K562 (cell line): ENCODE results near the gene NRTN. TPM values are rescaled to one million over a fixed set of nuclear protein-coding genes. Genes with fewer than 3 reads are reported as not detected.

Experiments used
- ELF4 ChIP-seq: fragments of 450-650 bp; formaldehyde crosslinking; IDR thresholded peaks from 2 replicates; pipeline ENCODE4 v1.4.0; 2022; ENCODE audit warnings: missing genetic modification characterization
- GATA2 ChIP-seq: sonication (generic); formaldehyde crosslinking; IDR thresholded peaks from 2 replicates; pipeline ENCODE4 v1.4.0; 2020; ENCODE audit warnings: mild to moderate bottlenecking, missing genetic modification reagents
- GATAD2B ChIP-seq: fragments of 450-650 bp; IDR thresholded peaks from 2 replicates; pipeline ENCODE4 v1.6.1; 2017; ENCODE audit warnings: mild to moderate bottlenecking, borderline replicate concordance
- ZBTB8A ChIP-seq: fragments of 450-650 bp; IDR thresholded peaks from 2 replicates; pipeline ENCODE4 v1.6.1; 2018; ENCODE audit warnings: mild to moderate bottlenecking, moderate library complexity; ENCODE audit not compliant: partially characterized antibody
- polyA plus RNA-seq, 8 experiments: library from polyadenylated mRNA; depleted of rRNA in 4 of 8; stranded (reverse) in 5 of 8; unstranded in 3 of 8; fragments of >200 nt; fragmentation: Nextera tagmentation in 2 of 8; fragmentation: Illumina TruSeq in 1 of 8; extraction: Ambion mirVana in 2 of 8; extraction: Trizol in 1 of 8; gene quantifications; 2 replicates each; pipeline versions ENCODE4 v1.2.1 to v1.2.3, GENCODE V29; 2011 to 2014; ENCODE audit warnings: inconsistent platforms in 1 of 8, missing spikeins in 1 of 8
- total RNA-seq, 7 experiments: library from RNA; depleted of rRNA in 6 of 7; stranded (reverse); fragments of >200 nt in 6 of 7; fragmentation: Illumina TruSeq in 2 of 7; extraction: Trizol in 2 of 7; gene quantifications; 2 replicates each; pipeline versions ENCODE4 v1.2.1 to v1.2.3, GENCODE V29; 2011 to 2021; ENCODE audit warnings: low replicate concordance in 1 of 7

The NRTN gene
- total and polyA plus RNA-seq, 9 of the 15 experiments (the other 6 are each of a cell fraction or from before 2014, with no cell fraction given): 0.62 to 8.1 (median 1.6) TPM; not detected in 2

DNA sequence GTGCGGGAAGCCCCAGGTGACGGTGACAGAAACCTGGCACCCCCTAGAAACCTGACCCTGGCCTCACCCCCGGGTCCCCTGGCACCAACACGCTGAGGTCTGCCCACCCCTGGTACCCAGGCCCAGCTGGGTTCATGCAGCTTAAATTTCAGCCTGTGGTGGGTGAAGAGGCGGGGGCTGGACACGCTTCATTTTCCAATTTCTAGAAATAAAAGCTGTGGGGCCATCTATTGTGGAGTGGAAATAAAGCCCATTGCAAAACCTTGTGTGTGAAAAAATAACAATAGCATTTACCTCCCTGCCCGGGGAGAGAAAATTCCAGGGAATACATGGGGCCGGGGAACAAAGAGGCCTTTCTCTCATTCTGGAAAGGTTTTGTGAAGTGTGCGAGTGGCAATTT lies 73.0 kb downstream of the NRTN start (continued):
- TF ChIP-seq ELF4 (no peak), GATA2 (CRISPR knock-in tag) (no peak), GATAD2B (no peak), ZBTB8A (no peak)

Other genes starting within 250 kb of the NRTN start
Only the 7 nearest of the 17 such genes appear.
- gene LONP1, start 84.9 kb upstream of the NRTN start, total RNA-seq (2014; rRNA removed): 202 and 214 TPM in 2 replicates
- gene LONP1, start 84.9 kb upstream of the NRTN start, total RNA-seq (2014; rRNA removed; fragmentation: Illumina TruSeq; extraction: Trizol): 26.9 and 37.3 TPM in 2 replicates
- gene LONP1, start 84.9 kb upstream of the NRTN start, total RNA-seq (2015; rRNA removed; fragmentation: Illumina TruSeq; extraction: Trizol): 89.1 and 89.8 TPM in 2 replicates
- 207 and 238 TPM in 2 replicates for gene LONP1, start 84.9 kb upstream of the NRTN start, total RNA-seq (2021)
- 84.5 and 110 TPM in 2 replicates for gene LONP1, start 84.9 kb upstream of the NRTN start, polyA plus RNA-seq (2011; rRNA removed)
- 76.5 and 160 TPM in 2 replicates for gene LONP1, start 84.9 kb upstream of the NRTN start, polyA plus RNA-seq (2014; fragmentation: Illumina TruSeq; extraction: Trizol)
- gene LONP1, start 84.9 kb upstream of the NRTN start, polyA plus RNA-seq (2014; fragmentation: Nextera tagmentation; extraction: Ambion mirVana): 1 to 10 TPM; 1.1 to 3.7 TPM
- 138 and 161 TPM in 2 replicates for gene LONP1, start 84.9 kb upstream of the NRTN start, polyA plus RNA-seq (2014; rRNA removed)
- not detected in 2 replicates for gene CATSPERD, start 84.4 kb upstream of the NRTN start, total RNA-seq (2014; rRNA removed)
- not detected in 2 replicates for gene CATSPERD, start 84.4 kb upstream of the NRTN start, total RNA-seq (2014; rRNA removed; fragmentation: Illumina TruSeq; extraction: Trizol)
- gene CATSPERD, start 84.4 kb upstream of the NRTN start, total RNA-seq (2015; rRNA removed; fragmentation: Illumina TruSeq; extraction: Trizol): not detected in 2 replicates
- gene CATSPERD, start 84.4 kb upstream of the NRTN start, total RNA-seq (2021): not detected in 2 replicates
- gene CATSPERD, start 84.4 kb upstream of the NRTN start, polyA plus RNA-seq (2011; rRNA removed): not detected in 2 replicates
- not detected in 2 replicates for gene CATSPERD, start 84.4 kb upstream of the NRTN start, polyA plus RNA-seq (2014; fragmentation: Illumina TruSeq; extraction: Trizol)
- gene CATSPERD, start 84.4 kb upstream of the NRTN start, polyA plus RNA-seq (2014; fragmentation: Nextera tagmentation; extraction: Ambion mirVana): not detected
- gene CATSPERD, start 84.4 kb upstream of the NRTN start, polyA plus RNA-seq (2014; rRNA removed): not detected in 2 replicates
- 5.4 and 8.0 TPM in 2 replicates for gene PRR22, start 20.3 kb upstream of the NRTN start, total RNA-seq (2014; rRNA removed)
- gene PRR22, start 20.3 kb upstream of the NRTN start, total RNA-seq (2014; rRNA removed; fragmentation: Illumina TruSeq; extraction: Trizol): 0.11 and 0.22 TPM in 2 replicates
- 1.9 and 2.7 TPM in 2 replicates for gene PRR22, start 20.3 kb upstream of the NRTN start, total RNA-seq (2015; rRNA removed; fragmentation: Illumina TruSeq; extraction: Trizol)
- 9.3 and 12.0 TPM in 2 replicates for gene PRR22, start 20.3 kb upstream of the NRTN start, total RNA-seq (2021)
- 1.4 and 2.2 TPM in 2 replicates for gene PRR22, start 20.3 kb upstream of the NRTN start, polyA plus RNA-seq (2011; rRNA removed)
- gene PRR22, start 20.3 kb upstream of the NRTN start, polyA plus RNA-seq (2014; fragmentation: Illumina TruSeq; extraction: Trizol): 1.1 and 3.7 TPM in 2 replicates
- gene PRR22, start 20.3 kb upstream of the NRTN start, polyA plus RNA-seq (2014; fragmentation: Nextera tagmentation; extraction: Ambion mirVana): under 1 TPM in 1 of 2 experiments, not detected in 1; 0.03 TPM
- 8.5 and 8.9 TPM in 2 replicates for gene PRR22, start 20.3 kb upstream of the NRTN start, polyA plus RNA-seq (2014; rRNA removed)
- 102 and 107 TPM in 2 replicates for gene DUS3L, start 13.9 kb upstream of the NRTN start, total RNA-seq (2014; rRNA removed)
- gene DUS3L, start 13.9 kb upstream of the NRTN start, total RNA-seq (2014; rRNA removed; fragmentation: Illumina TruSeq; extraction: Trizol): 19.0 and 19.5 TPM in 2 replicates
- 77.5 and 86.8 TPM in 2 replicates for gene DUS3L, start 13.9 kb upstream of the NRTN start, total RNA-seq (2015; rRNA removed; fragmentation: Illumina TruSeq; extraction: Trizol)
- gene DUS3L, start 13.9 kb upstream of the NRTN start, total RNA-seq (2021): 97.0 and 102 TPM in 2 replicates
- 27.3 and 37.0 TPM in 2 replicates for gene DUS3L, start 13.9 kb upstream of the NRTN start, polyA plus RNA-seq (2011; rRNA removed)
- gene DUS3L, start 13.9 kb upstream of the NRTN start, polyA plus RNA-seq (2014; fragmentation: Illumina TruSeq; extraction: Trizol): 81.0 and 83.7 TPM in 2 replicates
- gene DUS3L, start 13.9 kb upstream of the NRTN start, polyA plus RNA-seq (2014; fragmentation: Nextera tagmentation; extraction: Ambion mirVana): 1 to 10 TPM; 1.7 to 2.1 TPM
- 80.7 and 87.8 TPM in 2 replicates for gene DUS3L, start 13.9 kb upstream of the NRTN start, polyA plus RNA-seq (2014; rRNA removed)
- not detected in 2 replicates for gene FUT6, start 34.6 kb downstream of the NRTN start, total RNA-seq (2014; rRNA removed)
- not detected in 2 replicates for gene FUT6, start 34.6 kb downstream of the NRTN start, total RNA-seq (2014; rRNA removed; fragmentation: Illumina TruSeq; extraction: Trizol)
- not detected in 2 replicates for gene FUT6, start 34.6 kb downstream of the NRTN start, total RNA-seq (2015; rRNA removed; fragmentation: Illumina TruSeq; extraction: Trizol)
- gene FUT6, start 34.6 kb downstream of the NRTN start, total RNA-seq (2021): not detected in 2 replicates
- gene FUT6, start 34.6 kb downstream of the NRTN start, polyA plus RNA-seq (2011; rRNA removed): not detected in 2 replicates
- gene FUT6, start 34.6 kb downstream of the NRTN start, polyA plus RNA-seq (2014; fragmentation: Illumina TruSeq; extraction: Trizol): not detected in 2 replicates
- under 1 TPM in 1 of 2 experiments, not detected in 1; 0.04 TPM for gene FUT6, start 34.6 kb downstream of the NRTN start, polyA plus RNA-seq (2014; fragmentation: Nextera tagmentation; extraction: Ambion mirVana)
- gene FUT6, start 34.6 kb downstream of the NRTN start, polyA plus RNA-seq (2014; rRNA removed): not detected in 2 replicates
- 0.29 TPM in 1 of 2 replicates, not detected in the other for gene FUT3, start 46.4 kb downstream of the NRTN start, total RNA-seq (2014; rRNA removed)
- gene FUT3, start 46.4 kb downstream of the NRTN start, total RNA-seq (2014; rRNA removed; fragmentation: Illumina TruSeq; extraction: Trizol): not detected in 2 replicates
- gene FUT3, start 46.4 kb downstream of the NRTN start, total RNA-seq (2015; rRNA removed; fragmentation: Illumina TruSeq; extraction: Trizol): not detected in 2 replicates
- 0.09 TPM in 1 of 2 replicates, not detected in the other for gene FUT3, start 46.4 kb downstream of the NRTN start, total RNA-seq (2021)
- not detected in 2 replicates for gene FUT3, start 46.4 kb downstream of the NRTN start, polyA plus RNA-seq (2011; rRNA removed)
- gene FUT3, start 46.4 kb downstream of the NRTN start, polyA plus RNA-seq (2014; fragmentation: Illumina TruSeq; extraction: Trizol): not detected in 2 replicates
- not detected for gene FUT3, start 46.4 kb downstream of the NRTN start, polyA plus RNA-seq (2014; fragmentation: Nextera tagmentation; extraction: Ambion mirVana)
- not detected in 2 replicates for gene FUT3, start 46.4 kb downstream of the NRTN start, polyA plus RNA-seq (2014; rRNA removed)
- not detected in 2 replicates for gene FUT5, start 65.5 kb downstream of the NRTN start, total RNA-seq (2014; rRNA removed)
- not detected in 2 replicates for gene FUT5, start 65.5 kb downstream of the NRTN start, total RNA-seq (2014; rRNA removed; fragmentation: Illumina TruSeq; extraction: Trizol)
- gene FUT5, start 65.5 kb downstream of the NRTN start, total RNA-seq (2015; rRNA removed; fragmentation: Illumina TruSeq; extraction: Trizol): not detected in 2 replicates
- not detected in 2 replicates for gene FUT5, start 65.5 kb downstream of the NRTN start, total RNA-seq (2021)
- not detected in 2 replicates for gene FUT5, start 65.5 kb downstream of the NRTN start, polyA plus RNA-seq (2011; rRNA removed)
- gene FUT5, start 65.5 kb downstream of the NRTN start, polyA plus RNA-seq (2014; fragmentation: Illumina TruSeq; extraction: Trizol): not detected in 2 replicates
- not detected for gene FUT5, start 65.5 kb downstream of the NRTN start, polyA plus RNA-seq (2014; fragmentation: Nextera tagmentation; extraction: Ambion mirVana)
- gene FUT5, start 65.5 kb downstream of the NRTN start, polyA plus RNA-seq (2014; rRNA removed): not detected in 2 replicates